DOHH2 (cell line): ENCODE results near the gene ART4.

ENCODE experiments used
- EZH2phosphoT487 ChIP-seq: fragments of 200-600 bp; sonication (generic); IDR thresholded peaks from 2 replicates; pipeline ENCODE4 v1.6.1; 2017; ENCODE audit warnings: borderline replicate concordance, mild to moderate bottlenecking, antibody characterized with exemption, low read length, moderate library complexity, mixed read lengths
- TF ChIP-seq, protein P1 (sequence below): fragments of 200-600 bp; sonication (generic); IDR thresholded peaks from one replicate; pipeline ENCODE4 v1.5.1; 2014; ENCODE audit warnings: antibody characterized with exemption, mild to moderate bottlenecking, low read depth, low read length; ENCODE audit not compliant: poor library complexity, severe bottlenecking

DNA sequence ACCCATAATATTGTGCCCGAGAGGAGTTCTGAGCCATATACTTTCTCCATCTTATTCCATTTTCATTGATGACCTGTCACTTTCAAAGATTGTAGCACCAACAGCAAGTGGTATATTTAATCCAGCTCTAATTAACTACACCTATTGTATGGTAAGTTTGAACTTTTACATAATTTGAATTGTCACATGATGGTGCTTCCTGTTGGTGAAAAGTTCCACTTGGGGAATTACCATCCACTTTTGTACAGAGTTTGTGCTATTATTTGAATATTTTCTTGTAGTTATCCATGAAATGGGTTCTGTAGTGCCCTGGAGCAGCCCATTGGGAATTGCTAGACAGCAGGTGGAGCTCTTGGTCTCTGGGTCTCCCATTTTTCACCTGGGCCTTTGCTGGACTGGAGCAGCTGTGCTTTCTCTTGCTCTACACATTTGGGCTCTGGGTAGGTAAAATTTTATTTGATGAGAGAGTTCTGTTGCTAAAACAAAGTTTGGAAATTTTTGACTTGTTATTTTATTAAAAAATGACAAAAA lies 32.3 kb downstream of the ART4 start:
- TF ChIP-seq, protein P1, sequence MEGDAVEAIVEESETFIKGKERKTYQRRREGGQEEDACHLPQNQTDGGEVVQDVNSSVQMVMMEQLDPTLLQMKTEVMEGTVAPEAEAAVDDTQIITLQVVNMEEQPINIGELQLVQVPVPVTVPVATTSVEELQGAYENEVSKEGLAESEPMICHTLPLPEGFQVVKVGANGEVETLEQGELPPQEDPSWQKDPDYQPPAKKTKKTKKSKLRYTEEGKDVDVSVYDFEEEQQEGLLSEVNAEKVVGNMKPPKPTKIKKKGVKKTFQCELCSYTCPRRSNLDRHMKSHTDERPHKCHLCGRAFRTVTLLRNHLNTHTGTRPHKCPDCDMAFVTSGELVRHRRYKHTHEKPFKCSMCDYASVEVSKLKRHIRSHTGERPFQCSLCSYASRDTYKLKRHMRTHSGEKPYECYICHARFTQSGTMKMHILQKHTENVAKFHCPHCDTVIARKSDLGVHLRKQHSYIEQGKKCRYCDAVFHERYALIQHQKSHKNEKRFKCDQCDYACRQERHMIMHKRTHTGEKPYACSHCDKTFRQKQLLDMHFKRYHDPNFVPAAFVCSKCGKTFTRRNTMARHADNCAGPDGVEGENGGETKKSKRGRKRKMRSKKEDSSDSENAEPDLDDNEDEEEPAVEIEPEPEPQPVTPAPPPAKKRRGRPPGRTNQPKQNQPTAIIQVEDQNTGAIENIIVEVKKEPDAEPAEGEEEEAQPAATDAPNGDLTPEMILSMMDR, result peak; percentile 35
- no peak for TF ChIP-seq EZH2phosphoT487
